ENCODE data around the gene RAB27B.

RAB27B gene

GRCh38 chr18:54867131-54867530, 38.9 kb downstream of the RAB27B start:
- no peak for DNase-seq (ENCODE audit: low spot score)

- no peak for DNase-seq (ENCODE audit: low spot score)
Measured at GRCh38 chr18:54871231-54871630, 43.0 kb downstream of the RAB27B start.

GRCh38 chr18:54872681-54873080, 44.4 kb downstream of the RAB27B start:
- no peak for DNase-seq (ENCODE audit: low spot score)

- no peak for DNase-seq (ENCODE audit: low spot score)
Measured at GRCh38 chr18:54873884-54874255, 45.6 kb downstream of the RAB27B start.

GRCh38 chr18:54875063-54875462, 46.8 kb downstream of the RAB27B start:
- no peak for DNase-seq (ENCODE audit: low spot score)

- DNase-seq (ENCODE audit: low spot score), result no peak
Measured at GRCh38 chr18:54877076-54877475, 48.8 kb downstream of the RAB27B start.

- DNase-seq (ENCODE audit: low spot score), result no peak
Measured at GRCh38 chr18:54878159-54878622, 49.9 kb downstream of the RAB27B start.

- no peak for DNase-seq (ENCODE audit: low spot score)
Measured at GRCh38 chr18:54878659-54879358, 50.5 kb downstream of the RAB27B start.

GRCh38 chr18:54879691-54880090, 51.4 kb downstream of the RAB27B start:
- no peak for DNase-seq (ENCODE audit: low spot score)

- DNase-seq (ENCODE audit: low spot score), result no peak
Measured at GRCh38 chr18:54880395-54881105, 52.3 kb downstream of the RAB27B start.

- DNase-seq (ENCODE audit: low spot score), result no peak
Measured at GRCh38 chr18:54881229-54881768, 53.0 kb downstream of the RAB27B start.

GRCh38 chr18:54882318-54882717, 54.0 kb downstream of the RAB27B start:
- DNase-seq (ENCODE audit: low spot score), result no peak

- DNase-seq (ENCODE audit: low spot score), result no peak
Measured at GRCh38 chr18:54883816-54884604, 55.7 kb downstream of the RAB27B start.

- DNase-seq (ENCODE audit: low spot score), result no peak
Measured at GRCh38 chr18:54888378-54888777, 60.1 kb downstream of the RAB27B start.

- no peak for DNase-seq (ENCODE audit: low spot score)
Measured at GRCh38 chr18:54888933-54889332, 60.7 kb downstream of the RAB27B start.

- DNase-seq (ENCODE audit: low spot score), result no peak
Measured at GRCh38 chr18:54899500-54899899, 71.2 kb downstream of the RAB27B start.

- DNase-seq (ENCODE audit: low spot score), result no peak
Measured at GRCh38 chr18:54900290-54900689, 72.0 kb downstream of the RAB27B start.

- no peak for DNase-seq (ENCODE audit: low spot score)
Measured at GRCh38 chr18:54904581-54904980, 76.3 kb downstream of the RAB27B start.

- DNase-seq (ENCODE audit: low spot score), result no peak
Measured at GRCh38 chr18:54905629-54906028, 77.4 kb downstream of the RAB27B start.

- no peak for DNase-seq (ENCODE audit: low spot score)
Measured at GRCh38 chr18:54906331-54907185, 78.3 kb downstream of the RAB27B start.

GRCh38 chr18:54909538-54909937, 81.3 kb downstream of the RAB27B start:
- DNase-seq (ENCODE audit: low spot score), result no peak
